Ascending aorta (tissue), 2 donors: ENCODE results near the gene CXCR2. TPM values are rescaled to one million over a fixed set of nuclear protein-coding genes. Genes with fewer than 3 reads are reported as not detected.

Source experiments
- DNase-seq, 2 donors: peaks; one replicate each; pipeline ENCODE4 v3.0.0-alpha.2; 2019; ENCODE audit warnings: low spot score in 2 of 2
- H3K27ac ChIP-seq, 2 donors: fragments of 200-600 bp; sonication (generic); one replicate each; pipeline ENCODE4 v1.5.1; 2016 to 2017; ENCODE audit warnings: mild to moderate bottlenecking in 1 of 2
- H3K27me3 ChIP-seq: fragments of 200-600 bp; sonication (generic); one replicate; pipeline ENCODE4 v1.5.1; 2017
- H3K36me3 ChIP-seq, 2 donors: fragments of 200-600 bp; sonication (generic); one replicate each; pipeline ENCODE4 v1.5.1; 2016
- H3K4me1 ChIP-seq, 2 donors: fragments of 200-600 bp; sonication (generic); one replicate each; pipeline ENCODE4 v1.5.1; 2016 to 2017; ENCODE audit warnings: mild to moderate bottlenecking in 1 of 2
- H3K4me3 ChIP-seq, 2 donors: fragments of 200-600 bp; sonication (generic); one replicate each; pipeline ENCODE4 v1.5.1; 2016 to 2017; ENCODE audit warnings: mild to moderate bottlenecking in 1 of 2
- H3K9me3 ChIP-seq, 2 donors: fragments of 200-600 bp; sonication (generic); one replicate each; pipeline ENCODE4 v1.5.1; 2016
- intact Hi-C: fragments of 100-400 bp; cut with DNase I; formaldehyde crosslinking; loops from one replicate; pipeline ENCODE4 v1.15.1; 2023
- total RNA-seq: library from RNA; depleted of rRNA; stranded (reverse); fragments of >200 nt; gene quantifications from one replicate; pipeline ENCODE4 v1.1.0, GENCODE V29; 2016
- TF ChIP-seq, protein P1 (sequence below), 3 experiments: fragments of 200-600 bp in 2 of 3; fragments of 450-650 bp in 1 of 3; sonication (generic) in 2 of 3; IDR thresholded peaks; one replicate each; pipeline ENCODE4 v1.5.1; 2016 to 2019; ENCODE audit warnings: antibody characterized with exemption in 3 of 3, mild to moderate bottlenecking in 1 of 3, moderate library complexity in 1 of 3

Gene CXCR2
- total RNA-seq, 1 donor from 2014 or later: not detected

DNA sequence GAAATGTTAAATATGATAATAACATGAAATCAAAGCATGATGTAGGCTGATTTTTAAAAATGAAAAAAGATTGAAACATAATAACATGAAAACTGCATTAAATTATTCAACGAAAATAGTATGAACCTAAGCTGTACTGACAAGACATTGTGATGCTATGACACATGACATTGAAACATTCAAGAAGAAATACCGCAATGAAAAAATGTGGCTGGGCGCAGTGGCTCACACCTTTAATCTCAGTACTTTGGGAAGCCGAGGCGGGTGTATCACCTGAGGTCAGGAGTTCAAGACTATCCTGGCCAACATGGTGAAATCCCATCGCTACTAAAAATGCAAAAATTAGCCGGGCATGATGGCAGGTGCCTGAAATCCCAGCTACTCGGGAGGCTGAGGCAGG, 26.3 kb downstream of the CXCR2 start:
- no peak for DNase-seq
- intact Hi-C loops: no loop called here
- Histone ChIP-seq H3K9me3 (no peaks in the 10 kb centered on the region), H3K4me1 (no peaks in the 10 kb centered on the region), H3K36me3 (no peaks in the 10 kb centered on the region), H3K4me3 (no peak overlapping the region), H3K27me3 (no peaks in the 10 kb centered on the region), H3K27ac (no peak overlapping the region)
- TF ChIP-seq, protein P1, sequence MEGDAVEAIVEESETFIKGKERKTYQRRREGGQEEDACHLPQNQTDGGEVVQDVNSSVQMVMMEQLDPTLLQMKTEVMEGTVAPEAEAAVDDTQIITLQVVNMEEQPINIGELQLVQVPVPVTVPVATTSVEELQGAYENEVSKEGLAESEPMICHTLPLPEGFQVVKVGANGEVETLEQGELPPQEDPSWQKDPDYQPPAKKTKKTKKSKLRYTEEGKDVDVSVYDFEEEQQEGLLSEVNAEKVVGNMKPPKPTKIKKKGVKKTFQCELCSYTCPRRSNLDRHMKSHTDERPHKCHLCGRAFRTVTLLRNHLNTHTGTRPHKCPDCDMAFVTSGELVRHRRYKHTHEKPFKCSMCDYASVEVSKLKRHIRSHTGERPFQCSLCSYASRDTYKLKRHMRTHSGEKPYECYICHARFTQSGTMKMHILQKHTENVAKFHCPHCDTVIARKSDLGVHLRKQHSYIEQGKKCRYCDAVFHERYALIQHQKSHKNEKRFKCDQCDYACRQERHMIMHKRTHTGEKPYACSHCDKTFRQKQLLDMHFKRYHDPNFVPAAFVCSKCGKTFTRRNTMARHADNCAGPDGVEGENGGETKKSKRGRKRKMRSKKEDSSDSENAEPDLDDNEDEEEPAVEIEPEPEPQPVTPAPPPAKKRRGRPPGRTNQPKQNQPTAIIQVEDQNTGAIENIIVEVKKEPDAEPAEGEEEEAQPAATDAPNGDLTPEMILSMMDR (IDR thresholded peaks at IDR 0.05): no peak

DNA sequence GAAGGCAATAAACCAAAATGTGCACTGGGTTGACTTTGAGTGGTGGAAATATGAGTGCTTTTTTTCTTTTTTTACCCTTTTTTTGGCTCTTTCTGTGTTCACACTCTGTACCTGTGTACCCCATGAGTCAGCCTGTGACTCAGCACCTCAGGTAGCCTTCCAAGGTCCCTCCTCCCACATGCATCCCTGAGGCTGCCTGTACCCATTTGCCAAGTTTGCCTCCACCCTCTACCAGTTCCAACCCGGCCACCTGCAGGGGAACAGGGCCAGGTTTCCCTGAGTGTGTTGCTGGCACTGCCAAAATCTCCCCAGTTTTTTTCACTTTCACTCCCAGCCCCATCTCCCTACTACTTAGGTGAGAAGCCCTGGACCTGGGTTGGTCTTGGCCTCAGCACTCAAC, 26.9 kb downstream of the CXCR2 start:
- Histone ChIP-seq H3K27me3 (no peaks in the 10 kb centered on the region), H3K27ac (no peak overlapping the region), H3K9me3 (no peaks in the 10 kb centered on the region), H3K36me3 (no peaks in the 10 kb centered on the region), H3K4me3 (no peak overlapping the region), H3K4me1 (no peaks in the 10 kb centered on the region)
- intact Hi-C loops: no loop called here
- TF ChIP-seq, protein P1 (IDR thresholded peaks at IDR 0.05): no peak
- no peak for DNase-seq

DNA sequence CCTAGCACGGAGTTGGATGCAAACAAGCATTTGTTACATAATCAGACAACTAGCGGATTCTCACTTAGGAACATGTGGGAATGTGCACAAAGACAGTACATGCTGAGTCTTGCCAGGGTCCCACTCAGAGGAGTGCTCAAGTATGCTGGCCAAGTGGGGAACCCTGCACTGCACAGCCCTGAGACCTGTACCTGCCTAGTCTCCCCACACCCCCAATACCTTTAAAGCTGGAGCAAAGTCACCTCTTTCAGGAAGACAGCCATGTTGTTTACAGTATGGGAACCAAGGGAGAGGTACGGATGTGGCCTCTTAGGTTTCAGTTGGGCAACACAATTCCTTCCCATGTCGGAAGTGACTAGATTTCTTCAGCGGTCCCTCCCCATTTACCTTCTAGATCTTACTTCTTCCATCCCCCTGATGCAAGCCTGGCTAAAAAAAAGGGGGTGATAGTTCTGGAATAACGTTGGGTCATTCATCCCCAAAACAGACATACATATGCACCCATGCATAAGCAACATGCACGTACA, 30.2 kb downstream of the CXCR2 start:
- Histone ChIP-seq H3K27me3 (no peaks in the 10 kb centered on the region), H3K27ac (no peak overlapping the region), H3K9me3 (no peaks in the 10 kb centered on the region), H3K4me3 (no peak overlapping the region), H3K36me3 (no peaks in the 10 kb centered on the region), H3K4me1 (no peaks in the 10 kb centered on the region)
- DNase-seq: no peak
- intact Hi-C loops: no loop called here
- TF ChIP-seq, protein P1 (IDR thresholded peaks at IDR 0.05): no peak

DNA sequence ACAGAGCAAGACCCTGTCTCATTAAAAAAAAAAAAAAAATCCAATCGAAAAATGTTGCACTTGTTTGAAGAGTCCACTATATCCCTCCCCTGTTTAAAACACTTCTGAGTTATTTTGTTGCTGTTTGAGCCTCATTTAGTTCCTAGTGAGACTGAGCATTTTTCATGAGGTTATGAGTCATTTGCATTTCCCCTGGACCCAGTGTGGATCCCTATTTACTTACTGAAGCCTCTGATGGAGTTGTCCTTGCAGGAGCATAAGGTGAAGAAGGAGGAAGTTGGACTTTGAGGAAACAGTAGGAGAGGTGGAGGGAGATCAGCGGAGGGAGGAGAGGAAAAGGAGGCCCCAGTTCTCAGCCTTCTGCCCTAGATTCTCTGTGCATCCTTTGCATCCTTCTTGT, 35.8 kb downstream of the CXCR2 start:
- DNase-seq: no peak
- Histone ChIP-seq H3K9me3 (no peaks in the 10 kb centered on the region), H3K4me3 (no peak overlapping the region), H3K27me3 (no peaks in the 10 kb centered on the region), H3K27ac (no peak overlapping the region), H3K4me1 (no peaks in the 10 kb centered on the region), H3K36me3 (no peaks in the 10 kb centered on the region)
- intact Hi-C loops: no loop called here
- TF ChIP-seq, protein P1 (IDR thresholded peaks at IDR 0.05): no peak

DNA sequence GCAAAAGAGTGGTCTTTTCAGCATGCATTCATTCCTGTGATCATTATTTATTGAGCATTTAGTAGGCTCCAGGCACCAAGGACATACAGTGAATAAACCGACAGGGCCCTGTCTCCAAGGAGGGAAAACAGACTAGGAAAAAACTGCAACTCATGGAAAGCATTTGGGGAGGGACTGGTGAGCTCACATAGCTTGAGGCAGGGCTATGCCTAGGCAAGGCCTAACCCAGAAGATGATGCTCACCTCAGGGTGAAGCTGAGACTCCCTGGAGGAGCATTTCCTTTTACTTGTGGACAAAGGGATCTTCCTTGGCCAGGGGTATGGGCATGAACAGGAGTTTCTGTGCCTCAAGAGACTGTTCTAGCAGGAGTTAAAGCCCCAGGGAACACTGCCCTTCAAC, 37.0 kb downstream of the CXCR2 start:
- intact Hi-C loops: no loop called here
- H3K4me3 ChIP-seq: no peak overlapping the region
- H3K9me3 ChIP-seq: no peaks in the 10 kb centered on the region
- no peak for DNase-seq
- no peak overlapping the region for H3K27ac ChIP-seq
- TF ChIP-seq, protein P1 (IDR thresholded peaks at IDR 0.05): no peak
- H3K27me3 ChIP-seq: no peaks in the 10 kb centered on the region
- no peaks in the 10 kb centered on the region for H3K4me1 ChIP-seq
- no peaks in the 10 kb centered on the region for H3K36me3 ChIP-seq

DNA sequence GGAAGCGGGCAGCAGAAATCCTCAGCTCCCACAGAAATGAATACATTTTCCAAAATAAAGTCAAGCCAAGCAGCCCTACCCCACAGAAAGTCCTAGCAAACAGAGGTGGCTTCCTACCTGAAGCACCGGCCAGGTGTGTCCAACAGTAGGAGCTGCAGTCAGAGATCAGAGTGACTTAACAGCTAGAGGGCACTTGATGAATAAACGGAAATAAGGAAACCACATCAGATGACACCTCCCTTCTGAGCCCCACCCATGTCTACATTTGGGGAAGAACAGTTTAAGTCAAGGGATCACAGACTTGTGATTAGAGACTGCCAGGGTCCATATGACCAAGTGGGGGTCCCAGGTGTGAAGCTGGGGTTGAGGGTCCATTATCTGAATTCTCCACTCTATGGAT, 41.0 kb downstream of the CXCR2 start, which contains the start of gene CXCR1:
Gene CXCR1, minus strand, starts transcription at position 172 of the 400 bp plus-strand sequence. CDS start 1,751 bp downstream, outside the sequence.
- H3K36me3 ChIP-seq: no peaks in the 10 kb centered on the region

More for the DNA sequence above, 41.0 kb downstream of the CXCR2 start, which contains the start of gene CXCR1:
- Histone ChIP-seq H3K4me3 (no peak within 1 kb of the TSS), H3K27ac (no peak within 1 kb of the TSS), H3K4me1 (no peaks in the 10 kb centered on the region), H3K27me3 (no peaks in the 10 kb centered on the region), H3K9me3 (no peaks in the 10 kb centered on the region)
- TF ChIP-seq, protein P1 (IDR thresholded peaks at IDR 0.05): no peak
- intact Hi-C loops: no loop called here
- DNase-seq: no peak
